Upper lobe of left lung (tissue), 4 donors: Measurements from ENCODE around the gene EXT2.

ENCODE experiments used
- CTCF ChIP-seq, 6 experiments: fragments of 450-650 bp in 4 of 6; fragments of 200-600 bp in 2 of 6; sonication (generic) in 2 of 6; IDR thresholded peaks; one replicate each; pipeline ENCODE4 v1.5.1; 2016 to 2019; ENCODE audit warnings: antibody characterized with exemption in 6 of 6
- EP300 ChIP-seq, 4 donors: sonication (generic); formaldehyde crosslinking; IDR thresholded peaks; one replicate each; pipeline ENCODE4 v1.5.1; 2017; ENCODE audit warnings: antibody characterized with exemption in 4 of 4, control low read depth in 2 of 4
- POLR2A ChIP-seq, 4 donors: fragments of 450-650 bp; IDR thresholded peaks; one replicate each; pipeline ENCODE4 v1.5.1; 2016 to 2017; ENCODE audit warnings: antibody characterized with exemption in 4 of 4, mild to moderate bottlenecking in 2 of 4

- no peak for TF ChIP-seq CTCF (IDR thresholded peaks at IDR 0.05)
- TF ChIP-seq POLR2A (IDR thresholded peaks at IDR 0.05) = no peak
- TF ChIP-seq EP300 (IDR thresholded peaks at IDR 0.05) = no peak
These were observed 43.5 kb downstream of the EXT2 start for GRCh38 chr11:44138980-44139379.
